MM.1S (cell line): ENCODE results near the gene IL24.

ENCODE experiments used
- DNase-seq: peaks from one replicate; pipeline ENCODE4 v3.0.0-alpha.2; 2015
- H2AFZ ChIP-seq: fragments of 300-600 bp; sonication (generic); 2 replicates; pipeline ENCODE4 v1.6.0; 2016; ENCODE audit warnings: antibody characterized with exemption, low read length
- H3F3A ChIP-seq: fragments of 300-600 bp; sonication (generic); 2 replicates; pipeline ENCODE4 v1.6.1; 2016; ENCODE audit warnings: mild to moderate bottlenecking, antibody characterized with exemption, low read length, moderate library complexity, mixed read lengths; ENCODE audit not compliant: insufficient read depth
- H3K27ac ChIP-seq: fragments of 300-600 bp; sonication (generic); 2 replicates; pipeline ENCODE4 v1.5.1; 2016; ENCODE audit warnings: mild to moderate bottlenecking, low read length
- H3K27me3 ChIP-seq: fragments of 300-600 bp; sonication (generic); replicated peaks from 2 replicates; pipeline ENCODE4 v1.6.0; 2016; ENCODE audit warnings: low read length; ENCODE audit not compliant: insufficient read depth
- H3K36me3 ChIP-seq: fragments of 300-600 bp; sonication (generic); replicated peaks from 2 replicates; pipeline ENCODE4 v1.6.1; 2016; ENCODE audit warnings: mild to moderate bottlenecking, low read length, mixed read lengths; ENCODE audit not compliant: insufficient read depth
- H3K4me1 ChIP-seq: fragments of 300-600 bp; sonication (generic); 2 replicates; pipeline ENCODE4 v1.6.1; 2016; ENCODE audit warnings: low read length, mixed read lengths
- H3K4me2 ChIP-seq: fragments of 300-600 bp; sonication (generic); 2 replicates; pipeline ENCODE4 v1.6.0; 2016; ENCODE audit warnings: low read depth, low read length
- H3K4me3 ChIP-seq: fragments of 300-600 bp; sonication (generic); 2 replicates; pipeline ENCODE4 v1.5.1; 2016; ENCODE audit warnings: low read length, mixed read lengths
- H3K79me2 ChIP-seq: fragments of 300-600 bp; sonication (generic); 2 replicates; pipeline ENCODE4 v1.6.1; 2016; ENCODE audit warnings: mixed run types, low read length, mixed read lengths
- H3K9ac ChIP-seq: fragments of 300-600 bp; sonication (generic); 2 replicates; pipeline ENCODE4 v1.6.1; 2016; ENCODE audit warnings: low read length, mixed read lengths
- H3K9me2 ChIP-seq: fragments of 300-600 bp; sonication (generic); replicated peaks from 2 replicates; pipeline ENCODE4 v1.6.1; 2016; ENCODE audit warnings: mild to moderate bottlenecking, low read length, mixed read lengths; ENCODE audit not compliant: insufficient read depth
- H3K9me3 ChIP-seq: fragments of 300-600 bp; sonication (generic); replicated peaks from 2 replicates; pipeline ENCODE4 v1.6.1; 2016; ENCODE audit warnings: mild to moderate bottlenecking, low read length, mixed read lengths; ENCODE audit not compliant: insufficient read depth
- H4K20me1 ChIP-seq: fragments of 300-600 bp; sonication (generic); 2 replicates; pipeline ENCODE4 v1.6.1; 2016; ENCODE audit warnings: mild to moderate bottlenecking, low read length, moderate library complexity, mixed read lengths; ENCODE audit not compliant: insufficient read depth
- EZH2 ChIP-seq: fragments of 300-600 bp; sonication (generic); optimal IDR thresholded peaks from 2 replicates; pipeline ENCODE3; 2017; ENCODE audit warnings: low read depth, mild to moderate bottlenecking, antibody characterized with exemption, low read length, mixed read lengths
- EZH2phosphoT487 ChIP-seq: fragments of 300-600 bp; sonication (generic); IDR thresholded peaks from 2 replicates; pipeline ENCODE4 v1.6.1; 2018; ENCODE audit warnings: antibody characterized with exemption, low read length
- TF ChIP-seq, protein P1 (sequence below): fragments of 300-600 bp; sonication (generic); IDR thresholded peaks from 2 replicates; pipeline ENCODE4 v1.5.1; 2016; ENCODE audit warnings: antibody characterized with exemption, low read length, mixed read lengths

IL24 gene

DNA sequence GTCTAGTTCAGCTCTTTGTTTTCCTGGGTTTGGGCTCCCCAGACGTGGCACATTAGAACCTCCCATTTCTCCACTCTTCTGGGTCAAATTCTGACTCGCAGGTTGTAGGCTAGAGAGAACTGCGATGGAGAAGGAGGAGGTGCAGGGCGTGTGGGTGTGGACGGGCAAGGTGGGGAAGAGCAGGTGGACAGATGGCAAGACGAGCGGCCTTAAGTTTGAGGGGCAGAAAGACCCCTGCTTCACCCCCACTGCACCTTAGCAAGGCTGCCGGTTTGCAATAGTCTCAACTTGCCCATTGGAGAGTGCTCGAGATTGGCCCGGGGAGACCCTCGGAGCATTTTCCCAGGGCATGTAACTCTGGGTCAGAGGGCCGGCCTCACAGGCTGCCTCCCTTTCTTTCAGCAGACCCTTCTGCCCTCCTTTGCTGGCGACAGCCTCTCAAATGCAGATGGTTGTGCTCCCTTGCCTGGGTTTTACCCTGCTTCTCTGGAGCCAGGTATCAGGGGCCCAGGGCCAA is 1.7 kb downstream of the IL24 start:
- H3F3A ChIP-seq: no peaks in the 10 kb centered on the region
- no peaks in the 10 kb centered on the region for H3K9me3 ChIP-seq
- no peaks in the 10 kb centered on the region for H3K79me2 ChIP-seq
- H3K4me3 ChIP-seq: no peak overlapping the region
- no peak overlapping the region for H3K4me2 ChIP-seq
- TF ChIP-seq EZH2phosphoT487: no peak
- no peak for TF ChIP-seq EZH2
- TF ChIP-seq, protein P1, sequence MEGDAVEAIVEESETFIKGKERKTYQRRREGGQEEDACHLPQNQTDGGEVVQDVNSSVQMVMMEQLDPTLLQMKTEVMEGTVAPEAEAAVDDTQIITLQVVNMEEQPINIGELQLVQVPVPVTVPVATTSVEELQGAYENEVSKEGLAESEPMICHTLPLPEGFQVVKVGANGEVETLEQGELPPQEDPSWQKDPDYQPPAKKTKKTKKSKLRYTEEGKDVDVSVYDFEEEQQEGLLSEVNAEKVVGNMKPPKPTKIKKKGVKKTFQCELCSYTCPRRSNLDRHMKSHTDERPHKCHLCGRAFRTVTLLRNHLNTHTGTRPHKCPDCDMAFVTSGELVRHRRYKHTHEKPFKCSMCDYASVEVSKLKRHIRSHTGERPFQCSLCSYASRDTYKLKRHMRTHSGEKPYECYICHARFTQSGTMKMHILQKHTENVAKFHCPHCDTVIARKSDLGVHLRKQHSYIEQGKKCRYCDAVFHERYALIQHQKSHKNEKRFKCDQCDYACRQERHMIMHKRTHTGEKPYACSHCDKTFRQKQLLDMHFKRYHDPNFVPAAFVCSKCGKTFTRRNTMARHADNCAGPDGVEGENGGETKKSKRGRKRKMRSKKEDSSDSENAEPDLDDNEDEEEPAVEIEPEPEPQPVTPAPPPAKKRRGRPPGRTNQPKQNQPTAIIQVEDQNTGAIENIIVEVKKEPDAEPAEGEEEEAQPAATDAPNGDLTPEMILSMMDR: no peak
- no peak overlapping the region for H2AFZ ChIP-seq
- no peaks in the 10 kb centered on the region for H4K20me1 ChIP-seq
- DNase-seq: no peak
- H3K9me2 ChIP-seq: no peaks in the 10 kb centered on the region
- H3K27ac ChIP-seq: no peak overlapping the region
- H3K9ac ChIP-seq: no peak overlapping the region
- H3K27me3 ChIP-seq: no peaks in the 10 kb centered on the region
- no peaks in the 10 kb centered on the region for H3K4me1 ChIP-seq
- no peaks in the 10 kb centered on the region for H3K36me3 ChIP-seq

DNA sequence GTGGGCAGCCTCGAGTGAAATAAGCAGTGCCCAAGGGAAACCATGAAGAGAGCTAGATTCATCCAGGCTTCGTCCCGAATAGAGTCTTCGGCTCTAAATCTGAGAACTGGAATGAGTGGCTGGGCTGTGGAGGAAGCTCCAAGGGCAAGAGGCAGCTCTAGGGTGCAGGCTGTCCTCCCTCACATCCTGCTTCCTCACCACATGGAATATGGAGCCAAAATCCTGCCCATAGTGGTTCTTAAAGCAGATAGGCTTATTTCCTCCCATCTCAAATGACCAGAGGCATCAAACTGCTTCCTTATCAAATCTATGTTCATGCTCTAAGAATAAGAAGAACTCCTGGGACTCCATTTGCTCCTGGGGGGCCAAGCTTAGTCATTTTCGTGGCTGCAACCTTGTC is 2.5 kb downstream of the IL24 start:
- Histone ChIP-seq H3K4me1 (no peaks in the 10 kb centered on the region), H3F3A (no peaks in the 10 kb centered on the region), H3K9me3 (no peaks in the 10 kb centered on the region), H2AFZ (no peak overlapping the region), H3K27me3 (no peaks in the 10 kb centered on the region), H3K27ac (no peak overlapping the region), H3K9ac (no peak overlapping the region), H3K9me2 (no peaks in the 10 kb centered on the region), H3K4me2 (no peak overlapping the region), H3K79me2 (no peaks in the 10 kb centered on the region), H3K4me3 (no peak overlapping the region), H3K36me3 (0 out of 2 replicates have a peak, but pooled peaks cover 4% of the 10 kb centered on the region), H4K20me1 (no peaks in the 10 kb centered on the region)
- DNase-seq: no peak
- TF ChIP-seq EZH2 (no peak), EZH2phosphoT487 (no peak)
- TF ChIP-seq, protein P1: no peak

DNA sequence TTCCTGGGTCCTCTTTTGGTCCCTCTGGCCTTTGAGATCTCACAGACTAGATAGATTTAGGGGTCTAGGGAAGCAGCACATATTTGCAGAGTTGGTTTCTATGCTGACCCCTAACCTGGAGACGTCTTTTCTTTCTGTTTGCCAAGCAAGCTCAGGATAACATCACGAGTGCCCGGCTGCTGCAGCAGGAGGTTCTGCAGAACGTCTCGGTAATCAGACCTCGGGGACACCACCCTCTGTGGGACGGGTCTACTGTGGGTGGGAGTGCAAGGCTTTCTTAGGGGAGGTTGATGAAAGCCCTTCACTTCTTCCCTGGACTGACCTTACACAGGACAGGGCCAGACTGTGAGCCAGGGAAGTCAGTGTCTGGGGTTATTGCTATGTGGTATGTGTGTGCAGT is 2.9 kb downstream of the IL24 start:
- 0 out of 2 replicates have a peak, but pooled peaks cover 4% of the 10 kb centered on the region for H3K36me3 ChIP-seq
- H2AFZ ChIP-seq: no peak overlapping the region
- DNase-seq: no peak
- no peaks in the 10 kb centered on the region for H3K9me2 ChIP-seq
- no peaks in the 10 kb centered on the region for H3F3A ChIP-seq
- no peak overlapping the region for H3K27ac ChIP-seq
- H3K79me2 ChIP-seq: no peaks in the 10 kb centered on the region
- TF ChIP-seq EZH2phosphoT487: no peak
- TF ChIP-seq EZH2: no peak
- TF ChIP-seq, protein P1: no peak
- no peaks in the 10 kb centered on the region for H3K9me3 ChIP-seq
- no peak overlapping the region for H3K4me3 ChIP-seq
- no peak overlapping the region for H3K4me2 ChIP-seq
- no peaks in the 10 kb centered on the region for H3K27me3 ChIP-seq
- no peaks in the 10 kb centered on the region for H4K20me1 ChIP-seq
- no peak overlapping the region for H3K9ac ChIP-seq
- no peaks in the 10 kb centered on the region for H3K4me1 ChIP-seq
